SK-N-SH (cell line): ENCODE measurements around the gene METRNL. TPM values are rescaled to one million over a fixed set of nuclear protein-coding genes. Genes with fewer than 3 reads are reported as not detected.

Experiments used
- CTCF ChIA-PET: fragments of 300-600, 350-600 bp; formaldehyde crosslinking; extraction: SDS; loops from one replicate; lab custom pipeline; 2021; lab: Yijun Ruan, JAX
- POLR2A ChIA-PET: fragments of 350-600 bp; sonication (Branson Sonifier 250); formaldehyde crosslinking; extraction: SDS; loops from one replicate; lab custom pipeline; 2020; ENCODE audit warnings: antibody characterized with exemption, inconsistent platforms; lab: Yijun Ruan, JAX
- DNase-seq: peaks from one replicate; pipeline ENCODE4 v3.0.0; 2012
- H2AFZ ChIP-seq: fragments of 200-600 bp; sonication (generic); 2 replicates; pipeline ENCODE4 v1.8.1; 2016; ENCODE audit warnings: antibody characterized with exemption, mild to moderate bottlenecking, low read depth
- H3F3A ChIP-seq: fragments of 200-600 bp; sonication (generic); replicated peaks from 2 replicates; pipeline ENCODE3; 2016; ENCODE audit warnings: antibody characterized with exemption, mild to moderate bottlenecking; ENCODE audit not compliant: insufficient read depth
- H3K27ac ChIP-seq, 2 experiments: fragments of 200-500 bp in 1 of 2; fragments of 200-600 bp in 1 of 2; sonication (Bioruptor generic) in 1 of 2; sonication (generic), shearing (Covaris generic) in 1 of 2; 2 replicates each; pipeline versions ENCODE4 v1.5.1 to v1.6.1; 2014 to 2016; ENCODE audit warnings: low read depth in 2 of 2, inconsistent platforms in 1 of 2, low read length in 1 of 2, mild to moderate bottlenecking in 1 of 2, mixed read lengths in 1 of 2
- H3K27me3 ChIP-seq: fragments of 200-600 bp; sonication (generic), shearing (Covaris generic); 2 replicates; pipeline ENCODE4 v1.6.1; 2016; ENCODE audit warnings: mixed run types; ENCODE audit not compliant: insufficient read depth
- H3K36me3 ChIP-seq, 2 experiments: fragments of 200-500 bp in 1 of 2; fragments of 200-600 bp in 1 of 2; sonication (Bioruptor generic) in 1 of 2; sonication (generic) in 1 of 2; replicated peaks in 1 of 2; 2 replicates each; pipeline versions ENCODE3 to v1.5.1; 2014 to 2016; ENCODE audit warnings: low read length in 1 of 2, mild to moderate bottlenecking in 1 of 2; ENCODE audit not compliant: insufficient read depth in 2 of 2, control insufficient read depth in 1 of 2
- H3K4me1 ChIP-seq, 2 experiments: fragments of 200-500 bp in 1 of 2; fragments of 200-600 bp in 1 of 2; sonication (Bioruptor generic) in 1 of 2; sonication (generic), shearing (Covaris generic) in 1 of 2; 2 replicates each; pipeline versions ENCODE4 v1.5.1 to v1.6.1; 2014 to 2016; ENCODE audit warnings: low read depth in 1 of 2, low read length in 1 of 2, mixed run types in 1 of 2; ENCODE audit not compliant: insufficient read depth in 2 of 2, control insufficient read depth in 1 of 2
- H3K4me2 ChIP-seq: fragments of 200-600 bp; sonication (generic), shearing (Covaris generic); 2 replicates; pipeline ENCODE4 v1.6.1; 2017; ENCODE audit warnings: mixed run types
- H3K4me3 ChIP-seq, 2 experiments: fragments of 200-500 bp in 1 of 2; fragments of 200-600 bp in 1 of 2; sonication (Bioruptor generic) in 1 of 2; sonication (generic), shearing (Covaris generic) in 1 of 2; 2 replicates each; pipeline versions ENCODE4 v1.5.1 to v1.8.1; 2014 to 2016; ENCODE audit warnings: low read depth in 2 of 2, inconsistent platforms in 1 of 2, low read length in 1 of 2, mild to moderate bottlenecking in 1 of 2, mixed read lengths in 1 of 2, moderate library complexity in 1 of 2
- H3K79me2 ChIP-seq: fragments of 200-600 bp; sonication (generic); 2 replicates; pipeline ENCODE4 v1.8.1; 2017; ENCODE audit warnings: mild to moderate bottlenecking; ENCODE audit not compliant: insufficient read depth
- H3K9ac ChIP-seq: fragments of 200-600 bp; sonication (generic); 2 replicates; pipeline ENCODE4 v1.6.1; 2017; ENCODE audit warnings: mixed run types
- H3K9me2 ChIP-seq: fragments of 200-600 bp; sonication (generic); 2 replicates; pipeline ENCODE4 v1.6.1; 2017; ENCODE audit warnings: mixed run types
- H3K9me3 ChIP-seq: fragments of 200-600 bp; sonication (generic); 2 replicates; pipeline ENCODE4 v1.6.1; 2017; ENCODE audit warnings: mixed run types, mild to moderate bottlenecking, moderate library complexity
- H4K20me1 ChIP-seq: fragments of 200-600 bp; sonication (generic); 2 replicates; pipeline ENCODE4 v1.6.1; 2017; ENCODE audit warnings: mild to moderate bottlenecking, mixed run types; ENCODE audit not compliant: insufficient read depth
- EP300 ChIP-seq, 2 experiments: IDR thresholded peaks; 2 replicates each; pipeline versions ENCODE4 v1.4.0 to v1.6.1; 2012; ENCODE audit warnings: borderline replicate concordance in 1 of 2, low read depth in 1 of 2, low read length in 1 of 2
- FOXM1 ChIP-seq: IDR thresholded peaks from 2 replicates; pipeline ENCODE4 v1.4.0; 2012; ENCODE audit warnings: low read depth, mild to moderate bottlenecking
- GATA2 ChIP-seq: sonication (generic); formaldehyde crosslinking; IDR thresholded peaks from 2 replicates; pipeline ENCODE4 v1.5.0; 2020; ENCODE audit warnings: mild to moderate bottlenecking, missing genetic modification reagents
- SIN3A ChIP-seq: IDR thresholded peaks from 2 replicates; pipeline ENCODE4 v1.6.1; 2012; ENCODE audit warnings: low read depth, mild to moderate bottlenecking, low read length, moderate library complexity, borderline replicate concordance
- WGBS: methylation state at CpG from one replicate; pipeline ENCODE4 v1.1.6; 2017; ENCODE audit warnings: low lambda C conversion rate; 5-methylcytosine and 5-hydroxymethylcytosine counted together
- polyA plus RNA-seq, 3 experiments: library from polyadenylated mRNA; depleted of rRNA; stranded (reverse); fragments of >200 nt; gene quantifications; 2 replicates each; pipeline ENCODE4 v1.2.3, GENCODE V29; 2012
- TF ChIP-seq, protein P1 (sequence below): IDR thresholded peaks from 2 replicates; pipeline ENCODE4 v1.4.0; 2012; ENCODE audit warnings: low read depth, borderline replicate concordance

The METRNL gene
- polyA plus RNA-seq, 1 of the 3 experiments (the other 2 are of a cell fraction): 75.5 TPM

DNA sequence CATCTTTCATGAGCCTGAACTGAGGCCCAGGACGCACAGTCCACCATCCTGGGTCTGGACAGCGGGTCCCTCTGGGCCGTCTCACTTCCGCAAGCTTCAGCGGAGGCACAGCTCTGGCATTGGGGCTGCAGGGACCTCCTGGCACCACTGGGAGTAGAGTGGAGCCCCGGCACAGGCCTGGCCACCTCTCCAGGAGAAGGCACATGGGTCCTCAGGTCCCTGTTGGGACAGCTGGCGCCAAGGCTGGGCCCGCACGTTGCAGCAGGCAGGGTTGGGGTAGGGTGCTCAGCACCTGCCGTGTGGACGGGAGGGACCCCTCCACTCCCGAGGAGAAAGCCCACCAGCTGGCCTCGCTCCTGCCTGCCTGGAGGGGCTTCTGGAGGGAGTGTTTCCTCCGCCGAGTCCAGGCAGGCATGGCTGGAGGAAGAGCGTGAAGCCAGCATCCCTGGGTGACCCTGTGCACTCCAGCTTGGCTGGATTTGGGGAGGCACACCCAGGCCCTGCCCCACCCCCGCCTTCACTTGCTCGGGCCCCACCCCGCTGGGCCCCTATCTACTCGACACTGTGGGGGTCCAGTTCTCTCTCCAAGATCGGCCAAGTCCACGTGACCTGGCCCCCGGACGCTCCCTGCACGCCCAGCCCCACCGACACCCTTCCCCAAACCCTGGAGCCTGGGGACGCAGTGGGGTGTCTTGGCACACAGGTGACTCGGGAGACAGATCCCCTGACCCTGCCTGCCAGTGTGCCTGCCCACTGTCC lies 6.6 kb upstream of the METRNL start:
- CTCF ChIA-PET: interaction anchor here (0.8 kb wide), 1 partner anchor 291 kb away, joined by 3 read pairs; no protein-coding TSS in a partner anchor
- H2AFZ ChIP-seq: no peak overlapping the region

DNA sequence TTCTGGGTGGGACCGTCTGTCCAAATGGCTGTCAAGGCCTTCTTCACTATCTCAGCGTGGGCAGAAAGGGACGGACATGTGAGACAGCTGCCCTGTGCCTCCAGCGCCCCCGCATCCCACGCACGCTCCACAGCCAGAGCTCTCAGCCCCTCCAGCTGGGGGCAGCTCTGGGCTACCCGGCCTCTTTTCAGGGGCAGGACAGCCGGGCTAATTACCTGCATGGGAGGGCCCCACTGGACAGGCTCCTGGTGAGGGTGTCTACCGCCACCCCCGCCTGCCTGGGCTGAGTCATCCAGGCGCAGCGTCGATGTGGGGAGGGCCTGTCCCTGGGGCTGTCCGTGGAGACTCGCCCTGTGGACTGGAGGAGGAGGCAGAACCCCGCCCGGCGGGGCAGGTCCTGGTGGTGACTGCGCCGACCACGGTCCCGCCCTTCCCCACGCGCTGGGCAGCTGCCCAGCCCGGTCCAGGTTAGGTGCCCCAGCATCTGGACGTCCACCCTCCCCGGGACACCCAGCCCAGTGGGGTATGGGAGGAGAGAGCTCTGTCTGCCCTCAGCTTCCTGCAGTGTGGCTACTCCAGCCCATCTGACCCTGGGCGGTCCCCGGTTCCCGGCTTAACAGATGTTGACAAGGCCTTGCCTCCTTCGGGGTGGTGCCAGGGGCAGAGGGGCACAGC lies 5.9 kb upstream of the METRNL start:
- Histone ChIP-seq H3K27ac (no peak overlapping the region), H3F3A (no peaks in the 10 kb centered on the region), H3K9me3 (no peaks in the 10 kb centered on the region), H3K79me2 (no peaks in the 10 kb centered on the region), H2AFZ (no peak overlapping the region), H3K27me3 (no peaks in the 10 kb centered on the region), H3K4me2 (no peak overlapping the region), H3K9me2 (no peaks in the 10 kb centered on the region), H3K4me3 (no peak overlapping the region), H3K4me1 (peaks cover 0 to 37% of the 10 kb centered on the region in 2 experiments; a peak in 1 of 4 replicates), H3K36me3 (no peaks in the 10 kb centered on the region), H4K20me1 (no peaks in the 10 kb centered on the region), H3K9ac (no peak overlapping the region)
- DNase-seq: no peak
- 82% methylated on average over 14 of the region's 32 CpGs for whole genome bisulfite sequencing
- POLR2A ChIA-PET: no interaction called here
- TF ChIP-seq SIN3A (no peak), FOXM1 (no peak)
- TF ChIP-seq, protein P1, sequence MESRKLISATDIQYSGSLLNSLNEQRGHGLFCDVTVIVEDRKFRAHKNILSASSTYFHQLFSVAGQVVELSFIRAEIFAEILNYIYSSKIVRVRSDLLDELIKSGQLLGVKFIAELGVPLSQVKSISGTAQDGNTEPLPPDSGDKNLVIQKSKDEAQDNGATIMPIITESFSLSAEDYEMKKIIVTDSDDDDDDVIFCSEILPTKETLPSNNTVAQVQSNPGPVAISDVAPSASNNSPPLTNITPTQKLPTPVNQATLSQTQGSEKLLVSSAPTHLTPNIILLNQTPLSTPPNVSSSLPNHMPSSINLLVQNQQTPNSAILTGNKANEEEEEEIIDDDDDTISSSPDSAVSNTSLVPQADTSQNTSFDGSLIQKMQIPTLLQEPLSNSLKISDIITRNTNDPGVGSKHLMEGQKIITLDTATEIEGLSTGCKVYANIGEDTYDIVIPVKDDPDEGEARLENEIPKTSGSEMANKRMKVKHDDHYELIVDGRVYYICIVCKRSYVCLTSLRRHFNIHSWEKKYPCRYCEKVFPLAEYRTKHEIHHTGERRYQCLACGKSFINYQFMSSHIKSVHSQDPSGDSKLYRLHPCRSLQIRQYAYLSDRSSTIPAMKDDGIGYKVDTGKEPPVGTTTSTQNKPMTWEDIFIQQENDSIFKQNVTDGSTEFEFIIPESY: no peak
- CTCF ChIA-PET: interaction anchor here (1.7 kb wide), 1 partner anchor 8 kb away, joined by 4 read pairs; no protein-coding TSS in a partner anchor

More for the DNA sequence above, 6.6 kb upstream of the METRNL start:
- Histone ChIP-seq H3K27ac (no peak overlapping the region), H3K79me2 (no peaks in the 10 kb centered on the region), H3K27me3 (no peaks in the 10 kb centered on the region), H3K4me1 (peaks cover 0 to 30% of the 10 kb centered on the region in 2 experiments; a peak in 1 of 4 replicates), H3K9me2 (no peaks in the 10 kb centered on the region), H3K4me2 (no peak overlapping the region), H3K4me3 (no peak overlapping the region), H3F3A (no peaks in the 10 kb centered on the region), H3K9me3 (no peaks in the 10 kb centered on the region), H4K20me1 (no peaks in the 10 kb centered on the region), H3K9ac (no peak overlapping the region), H3K36me3 (no peaks in the 10 kb centered on the region)
- 90% methylated on average over 21 of the region's 28 CpGs for WGBS
- TF ChIP-seq GATA2 (CRISPR knock-in tag) (no peak), EP300 (IDR thresholded peaks at IDR 0.05; ENCODE audit: borderline replicate concordance in 1 of 2, low read depth in 1 of 2, low read length in 1 of 2) (no peak)
- POLR2A ChIA-PET: no interaction called here
- DNase-seq: no peak
